Measurements from ENCODE around the gene C17orf75.

The C17orf75 gene

GRCh38 chr17:32342603-32343325, 791 bp upstream of the C17orf75 start:
- H3K9me3 ChIP-seq (ENCODE audit: insufficient read depth, low read depth, low read length): no peaks in the 10 kb centered on the region
- peaks cover 22% of the 10 kb centered on the region for H3K36me3 ChIP-seq (ENCODE audit: insufficient read depth, low read length)
- peaks cover 7% of the 10 kb centered on the region; the same call in 1 of the 2 replicates for H3K4me1 ChIP-seq (ENCODE audit: insufficient read depth, low read length)
- no peaks in the 10 kb centered on the region for H3K27me3 ChIP-seq (ENCODE audit: insufficient read depth, low read length)
- H3K9ac ChIP-seq (ENCODE audit: low read depth, low read length): peak overlapping the region; percentile 92; the same call in 1 of the 2 replicates
- H3K27ac ChIP-seq (ENCODE audit: low read depth, low read length): no peak overlapping the region
- WGBS: 91% methylated on average over 12 of the region's 14 CpGs
- H3K4me3 ChIP-seq (ENCODE audit: low read length): peak overlapping the region; percentile 96

- peaks cover 7% of the 10 kb centered on the region; the same call in 1 of the 2 replicates for H3K4me1 ChIP-seq (ENCODE audit: insufficient read depth, low read length)
- H3K36me3 ChIP-seq (ENCODE audit: insufficient read depth, low read length): peaks cover 37% of the 10 kb centered on the region
- WGBS: 14% methylated on average over 13 of the region's 13 CpGs
- H3K27ac ChIP-seq (ENCODE audit: low read depth, low read length): peak overlapping the region; percentile 47; the same call in 1 of the 2 replicates
- peak overlapping the region; percentile 92 for H3K9ac ChIP-seq (ENCODE audit: low read depth, low read length)
- peak overlapping the region; percentile 96 for H3K4me3 ChIP-seq (ENCODE audit: low read length)
- H3K27me3 ChIP-seq (ENCODE audit: insufficient read depth, low read length): no peaks in the 10 kb centered on the region
- H3K9me3 ChIP-seq (ENCODE audit: insufficient read depth, low read depth, low read length): no peaks in the 10 kb centered on the region
These were observed 674 bp downstream of the C17orf75 start for GRCh38 chr17:32341141-32341856.

- Histone ChIP-seq H3K27ac (ENCODE audit: low read depth, low read length) (no peak overlapping the region), H3K36me3 (ENCODE audit: insufficient read depth, low read length) (peaks cover 82% of the 10 kb centered on the region), H3K9ac (ENCODE audit: low read depth, low read length) (no peak overlapping the region), H3K9me3 (ENCODE audit: insufficient read depth, low read depth, low read length) (no peaks in the 10 kb centered on the region), H3K4me1 (ENCODE audit: insufficient read depth, low read length) (no peaks in the 10 kb centered on the region), H3K4me3 (ENCODE audit: low read length) (no peak overlapping the region), H3K27me3 (ENCODE audit: insufficient read depth, low read length) (no peaks in the 10 kb centered on the region)
- 95% methylated on average over 4 of the region's 4 CpGs for WGBS
These were observed 6.3 kb downstream of the C17orf75 start for GRCh38 chr17:32335687-32336086.

GRCh38 chr17:32335046-32335445, 6.9 kb downstream of the C17orf75 start:
- peaks cover 86% of the 10 kb centered on the region for H3K36me3 ChIP-seq (ENCODE audit: insufficient read depth, low read length)
- H3K4me3 ChIP-seq (ENCODE audit: low read length): no peak overlapping the region
- no peaks in the 10 kb centered on the region for H3K4me1 ChIP-seq (ENCODE audit: insufficient read depth, low read length)
- no peaks in the 10 kb centered on the region for H3K27me3 ChIP-seq (ENCODE audit: insufficient read depth, low read length)
- H3K27ac ChIP-seq (ENCODE audit: low read depth, low read length): no peak overlapping the region
- H3K9ac ChIP-seq (ENCODE audit: low read depth, low read length): no peak overlapping the region
- H3K9me3 ChIP-seq (ENCODE audit: insufficient read depth, low read depth, low read length): no peaks in the 10 kb centered on the region

GRCh38 chr17:32333187-32333586, 8.8 kb downstream of the C17orf75 start:
- no peak overlapping the region for H3K27ac ChIP-seq (ENCODE audit: low read depth, low read length)
- no peak overlapping the region for H3K4me3 ChIP-seq (ENCODE audit: low read length)
- 98% methylated on average over 1 of the region's 2 CpGs for WGBS
- no peaks in the 10 kb centered on the region for H3K27me3 ChIP-seq (ENCODE audit: insufficient read depth, low read length)
- H3K36me3 ChIP-seq (ENCODE audit: insufficient read depth, low read length): peaks cover 69% of the 10 kb centered on the region
- H3K9me3 ChIP-seq (ENCODE audit: insufficient read depth, low read depth, low read length): no peaks in the 10 kb centered on the region
- H3K4me1 ChIP-seq (ENCODE audit: insufficient read depth, low read length): no peaks in the 10 kb centered on the region
- H3K9ac ChIP-seq (ENCODE audit: low read depth, low read length): no peak overlapping the region

GRCh38 chr17:32331243-32332040, 10.5 kb downstream of the C17orf75 start:
- H3K27ac ChIP-seq (ENCODE audit: low read depth, low read length): no peak overlapping the region
- WGBS: 96% methylated on average over 3 of the region's 3 CpGs
- H3K9ac ChIP-seq (ENCODE audit: low read depth, low read length): no peak overlapping the region
- no peaks in the 10 kb centered on the region for H3K4me1 ChIP-seq (ENCODE audit: insufficient read depth, low read length)
- peaks cover 52% of the 10 kb centered on the region for H3K36me3 ChIP-seq (ENCODE audit: insufficient read depth, low read length)
- H3K9me3 ChIP-seq (ENCODE audit: insufficient read depth, low read depth, low read length): no peaks in the 10 kb centered on the region
- no peak overlapping the region for H3K4me3 ChIP-seq (ENCODE audit: low read length)
- no peaks in the 10 kb centered on the region for H3K27me3 ChIP-seq (ENCODE audit: insufficient read depth, low read length)

- Histone ChIP-seq H3K4me3 (ENCODE audit: low read length) (no peak overlapping the region), H3K4me1 (ENCODE audit: insufficient read depth, low read length) (no peaks in the 10 kb centered on the region), H3K27me3 (ENCODE audit: insufficient read depth, low read length) (no peaks in the 10 kb centered on the region), H3K9ac (ENCODE audit: low read depth, low read length) (no peak overlapping the region), H3K9me3 (ENCODE audit: insufficient read depth, low read depth, low read length) (no peaks in the 10 kb centered on the region), H3K27ac (ENCODE audit: low read depth, low read length) (no peak overlapping the region), H3K36me3 (ENCODE audit: insufficient read depth, low read length) (peaks cover 41% of the 10 kb centered on the region)
- WGBS: 95% methylated on average over 3 of the region's 3 CpGs
These were observed 11.8 kb downstream of the C17orf75 start for GRCh38 chr17:32330147-32330546.

GRCh38 chr17:32327911-32328310, 14.1 kb downstream of the C17orf75 start:
- Histone ChIP-seq H3K9me3 (ENCODE audit: insufficient read depth, low read depth, low read length) (no peaks in the 10 kb centered on the region), H3K27ac (ENCODE audit: low read depth, low read length) (no peak overlapping the region), H3K4me3 (ENCODE audit: low read length) (no peak overlapping the region), H3K9ac (ENCODE audit: low read depth, low read length) (no peak overlapping the region), H3K36me3 (ENCODE audit: insufficient read depth, low read length) (peaks cover 18% of the 10 kb centered on the region), H3K4me1 (ENCODE audit: insufficient read depth, low read length) (peaks cover 14% of the 10 kb centered on the region), H3K27me3 (ENCODE audit: insufficient read depth, low read length) (no peaks in the 10 kb centered on the region)
- 90% methylated on average over 1 of the region's 1 CpG for WGBS

- 34% methylated on average over 10 of the region's 11 CpGs for WGBS
- no peak overlapping the region for H3K4me3 ChIP-seq (ENCODE audit: low read length)
- no peaks in the 10 kb centered on the region for H3K9me3 ChIP-seq (ENCODE audit: insufficient read depth, low read depth, low read length)
- peak overlapping the region; percentile 20; the same call in 1 of the 2 replicates for H3K27ac ChIP-seq (ENCODE audit: low read depth, low read length)
- peaks cover 14% of the 10 kb centered on the region for H3K4me1 ChIP-seq (ENCODE audit: insufficient read depth, low read length)
- H3K9ac ChIP-seq (ENCODE audit: low read depth, low read length): no peak overlapping the region
- no peaks in the 10 kb centered on the region for H3K27me3 ChIP-seq (ENCODE audit: insufficient read depth, low read length)
- no peaks in the 10 kb centered on the region for H3K36me3 ChIP-seq (ENCODE audit: insufficient read depth, low read length)
These were observed 18.0 kb downstream of the C17orf75 start for GRCh38 chr17:32323811-32324491.

GRCh38 chr17:32323046-32323445, 18.9 kb downstream of the C17orf75 start:
- Histone ChIP-seq H3K9ac (ENCODE audit: low read depth, low read length) (no peak overlapping the region), H3K27ac (ENCODE audit: low read depth, low read length) (no peak overlapping the region), H3K9me3 (ENCODE audit: insufficient read depth, low read depth, low read length) (no peaks in the 10 kb centered on the region), H3K27me3 (ENCODE audit: insufficient read depth, low read length) (no peaks in the 10 kb centered on the region), H3K36me3 (ENCODE audit: insufficient read depth, low read length) (no peaks in the 10 kb centered on the region), H3K4me3 (ENCODE audit: low read length) (no peak overlapping the region), H3K4me1 (ENCODE audit: insufficient read depth, low read length) (peaks cover 14% of the 10 kb centered on the region)
- WGBS: 94% methylated on average over 10 of the region's 10 CpGs

Data from HUES64 (cell line).